HG03175 (cell line): ENCODE data around the gene ALK.

ENCODE experiments used
- ATAC-seq: cut with Tn5 transposase; IDR thresholded peaks from one replicate; pipeline ENCODE4 v1.9.1; 2021; ENCODE audit warnings: mild to moderate bottlenecking, moderate library complexity; ENCODE audit not compliant: unreplicated experiment

Gene ALK

DNA sequence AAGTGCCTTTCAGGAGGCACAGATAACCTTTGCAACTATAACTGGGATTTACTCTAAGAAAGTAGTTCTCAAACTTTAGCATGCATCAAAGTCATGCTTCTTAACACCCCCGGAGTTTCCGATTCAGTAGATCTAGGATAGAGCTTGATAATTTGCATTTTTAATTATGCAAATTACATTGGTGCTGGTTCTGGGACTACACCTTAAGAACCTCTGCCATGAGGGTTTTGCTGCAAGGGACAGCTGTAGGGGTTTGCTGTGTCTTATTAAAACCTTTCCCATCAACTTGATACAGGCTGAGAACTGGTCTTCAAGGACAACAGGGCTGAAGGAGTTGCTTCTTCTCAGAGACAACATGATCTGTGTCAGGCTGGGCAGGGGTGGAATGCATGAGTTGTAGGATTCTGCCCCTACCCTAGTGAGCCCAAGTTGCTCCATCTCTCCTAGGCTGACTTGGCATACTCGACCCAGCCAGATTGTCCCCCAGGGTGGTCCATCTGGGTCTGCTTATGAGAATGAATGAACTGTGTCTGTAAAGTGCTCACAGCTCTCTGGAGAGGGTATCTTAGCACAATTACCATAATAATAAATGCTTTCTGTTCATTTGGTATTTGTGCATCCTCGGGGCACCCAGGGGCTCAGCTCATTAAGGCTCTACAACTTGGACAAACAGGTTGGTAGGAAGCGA lies 573.5 kb downstream of the ALK start:
- ATAC-seq: no peak

GRCh38 chr2:29345236-29345635 lies 576.1 kb downstream of the ALK start:
- no peak for ATAC-seq

DNA sequence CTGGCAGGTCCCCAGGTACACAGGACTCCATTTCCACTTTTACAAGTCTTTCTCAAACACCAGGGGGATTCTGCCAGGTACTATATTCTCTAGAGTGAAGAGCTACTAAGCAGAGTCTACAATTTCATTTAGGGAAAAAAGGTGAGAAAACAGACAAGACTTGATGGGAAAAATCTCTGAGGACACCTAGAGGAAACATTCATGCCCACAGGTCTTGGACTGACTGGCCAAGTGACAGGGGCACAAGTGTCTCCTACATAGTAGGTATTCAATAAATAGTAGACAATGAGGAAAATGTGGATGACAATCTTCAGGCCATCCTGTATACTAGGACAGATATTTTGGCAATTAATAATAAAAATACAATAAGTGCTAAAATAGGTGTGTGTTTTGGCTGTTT lies 577.6 kb downstream of the ALK start:
- no peak for ATAC-seq

GRCh38 chr2:29336341-29337241 lies 584.8 kb downstream of the ALK start:
- no peak for ATAC-seq

GRCh38 chr2:29335396-29335795 lies 586.0 kb downstream of the ALK start:
- ATAC-seq: no peak

DNA sequence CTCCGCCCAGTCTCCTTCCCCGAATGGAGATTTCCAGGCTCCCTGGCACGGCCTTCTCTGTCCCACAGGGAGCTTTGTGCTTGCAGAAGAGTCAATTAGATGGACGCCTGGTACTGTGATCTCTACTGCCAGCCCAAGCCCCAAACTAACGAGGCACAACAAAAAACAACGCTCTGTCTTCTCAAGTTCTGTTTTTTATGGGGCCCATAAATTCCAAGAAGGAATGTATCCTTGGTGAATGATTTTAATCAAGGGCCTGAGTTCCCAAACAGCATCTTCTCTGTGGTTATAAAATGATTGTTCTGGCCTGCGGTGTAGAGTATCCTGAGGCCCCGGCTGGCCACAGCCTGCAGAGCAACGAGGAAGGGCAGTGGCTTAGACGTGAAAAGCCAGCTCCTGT lies 586.7 kb downstream of the ALK start:
- ATAC-seq: no peak

GRCh38 chr2:29332540-29332939 lies 588.8 kb downstream of the ALK start:
- ATAC-seq: no peak

GRCh38 chr2:29329899-29330298 lies 591.5 kb downstream of the ALK start:
- no peak for ATAC-seq

DNA sequence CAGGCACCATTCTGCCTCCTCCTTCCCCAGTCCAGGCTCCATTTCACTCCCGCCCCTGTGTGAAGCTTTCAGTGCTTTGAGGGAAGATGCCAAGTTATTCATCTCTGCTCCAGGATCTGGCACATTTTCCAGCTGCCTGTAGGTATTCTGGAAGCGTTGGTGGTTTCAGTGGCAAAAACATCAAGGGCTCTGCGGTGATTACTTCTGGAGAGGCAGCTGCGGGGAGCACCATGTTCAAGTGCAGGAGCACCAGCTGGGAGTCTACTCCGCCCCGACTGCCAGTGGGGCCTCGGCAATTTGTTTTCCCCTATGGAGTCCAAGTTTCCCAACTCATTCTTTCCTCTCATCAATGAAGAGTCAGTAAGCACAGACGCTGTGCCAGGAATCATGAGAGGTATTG lies 594.5 kb downstream of the ALK start:
- no peak for ATAC-seq

DNA sequence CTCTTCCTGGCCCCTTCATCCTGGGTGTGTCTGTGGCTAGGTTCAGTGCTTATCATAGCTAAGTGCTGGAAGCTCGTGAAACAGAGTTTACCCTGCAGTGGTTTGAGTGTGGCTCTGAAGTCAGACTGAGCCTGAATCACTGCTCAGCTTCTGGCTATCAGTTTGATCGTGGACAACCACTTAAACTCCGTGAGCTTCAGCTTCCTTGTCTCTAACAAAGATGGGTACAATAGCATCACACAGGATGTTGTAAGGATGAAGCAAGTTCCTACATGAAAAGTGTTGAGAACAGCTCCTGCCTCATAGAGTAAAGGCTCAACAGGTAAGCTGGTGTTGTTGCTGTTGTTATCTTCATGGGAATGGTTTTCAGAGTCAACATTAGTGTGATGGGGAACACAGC lies 595.8 kb downstream of the ALK start:
- no peak for ATAC-seq

DNA sequence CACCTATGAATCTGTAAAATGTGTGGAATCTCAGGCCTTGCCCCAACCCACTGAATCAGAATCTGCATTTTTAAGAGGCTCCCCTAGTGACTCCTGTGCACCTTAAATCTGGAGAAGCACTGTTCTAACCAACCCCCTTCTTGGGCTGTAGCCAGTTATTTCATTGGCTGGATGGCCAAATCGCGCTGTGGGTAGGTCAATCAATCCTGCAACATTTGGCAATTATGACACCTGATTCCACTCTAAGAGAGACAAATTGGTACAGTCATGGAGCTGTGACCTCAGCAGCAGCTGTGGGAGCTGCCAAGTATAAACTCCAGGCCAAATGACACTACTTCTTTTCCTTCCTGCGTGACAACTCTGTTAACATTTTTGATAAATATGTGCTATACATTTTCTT lies 597.4 kb downstream of the ALK start:
- no peak for ATAC-seq

DNA sequence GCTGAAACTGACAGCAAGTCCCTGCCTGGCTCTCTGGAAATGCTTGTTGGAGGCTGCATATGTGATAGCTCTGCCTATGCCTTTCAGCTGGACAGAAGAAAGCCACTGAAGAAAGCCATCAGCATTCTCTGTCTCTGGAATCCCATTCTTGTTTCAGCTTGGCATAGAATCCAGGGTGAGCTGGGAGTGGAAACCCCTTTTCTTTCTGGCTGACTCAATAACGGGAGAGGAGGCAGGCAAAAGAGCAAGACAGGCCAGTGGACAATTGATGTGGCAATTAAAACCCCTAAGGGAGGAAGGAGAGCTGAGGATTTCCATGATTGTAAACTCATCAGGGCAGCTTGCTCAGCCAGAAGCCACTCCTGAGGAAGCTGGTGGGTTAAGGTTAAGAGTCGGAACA lies 598.1 kb downstream of the ALK start:
- no peak for ATAC-seq

GRCh38 chr2:29322011-29322410 lies 599.4 kb downstream of the ALK start:
- no peak for ATAC-seq

DNA sequence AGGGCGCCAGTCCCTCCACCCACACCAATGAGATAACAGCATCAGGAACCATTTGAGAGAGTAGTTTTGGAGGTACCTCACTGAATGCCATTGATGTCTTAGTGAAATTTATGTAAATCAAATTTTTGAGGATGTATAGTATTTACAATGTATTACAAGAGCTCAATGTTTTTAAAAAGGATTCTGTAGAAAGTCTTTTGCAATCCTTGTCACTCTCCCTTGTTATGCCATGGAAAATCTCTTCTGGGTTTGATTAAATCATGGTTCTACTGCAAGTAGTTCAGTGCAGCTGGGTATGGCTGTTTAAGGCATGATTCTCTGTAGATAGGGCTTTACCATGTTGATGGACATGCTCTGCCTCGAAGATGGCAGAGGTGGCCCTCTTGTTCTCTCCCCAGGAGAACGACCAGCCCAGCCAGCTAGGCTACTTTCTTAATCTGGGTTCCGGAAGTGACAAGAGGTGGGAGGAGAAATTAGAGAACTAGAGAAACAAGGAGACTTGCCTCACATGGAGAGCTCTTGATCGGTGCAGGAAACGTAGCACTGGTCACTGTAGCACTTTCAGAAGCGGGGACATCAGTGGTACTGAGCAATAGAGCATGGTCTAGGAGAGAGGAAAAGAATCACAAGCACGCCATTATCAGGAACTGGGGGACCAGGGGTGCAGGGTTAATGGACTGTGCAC lies 603.4 kb downstream of the ALK start:
- ATAC-seq: no peak

DNA sequence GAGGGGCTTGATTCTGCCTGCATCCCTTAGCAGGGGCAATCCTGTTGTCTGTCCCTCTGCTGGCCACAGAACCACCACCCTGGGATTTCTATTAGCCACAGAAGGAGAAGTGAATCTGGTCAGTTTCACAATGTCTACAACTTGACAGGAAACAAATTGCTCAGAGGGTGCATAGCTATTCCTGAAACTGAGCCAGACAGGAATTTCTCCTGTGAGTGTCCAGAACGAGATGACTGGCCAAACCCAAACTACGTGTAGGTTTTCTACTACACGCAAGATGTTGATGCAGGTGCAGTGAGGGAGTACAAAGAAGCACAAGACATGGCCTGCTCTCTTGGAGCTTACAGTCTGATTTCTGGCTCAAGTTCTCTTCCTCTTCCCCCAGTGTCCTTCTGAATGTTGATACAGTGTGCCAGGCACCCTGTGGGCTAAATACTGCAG lies 604.3 kb downstream of the ALK start:
- peak; percentile 33 for ATAC-seq

- ATAC-seq: peak; percentile 83
Measured at GRCh38 chr2:29314816-29315571, 606.4 kb downstream of the ALK start.

DNA sequence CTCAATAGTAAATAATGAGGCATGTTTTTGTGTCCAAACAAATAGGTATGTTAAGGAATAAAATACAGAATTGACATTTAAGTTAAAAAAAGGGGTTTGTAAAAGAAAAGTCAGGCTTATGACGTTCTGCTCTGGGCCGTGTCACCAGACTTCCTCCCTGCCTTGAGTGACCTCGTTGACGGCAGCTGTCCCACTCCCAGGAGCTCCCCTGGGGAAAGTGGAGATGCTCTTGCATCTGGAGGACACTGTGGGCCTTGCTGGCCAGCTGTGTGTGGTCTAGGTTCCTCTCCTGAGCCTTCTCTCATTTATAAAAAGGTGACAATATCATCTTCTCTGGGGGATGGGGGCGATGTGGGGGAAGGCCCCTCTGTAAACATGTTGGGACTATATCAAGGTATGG lies 609.9 kb downstream of the ALK start:
- ATAC-seq: no peak

DNA sequence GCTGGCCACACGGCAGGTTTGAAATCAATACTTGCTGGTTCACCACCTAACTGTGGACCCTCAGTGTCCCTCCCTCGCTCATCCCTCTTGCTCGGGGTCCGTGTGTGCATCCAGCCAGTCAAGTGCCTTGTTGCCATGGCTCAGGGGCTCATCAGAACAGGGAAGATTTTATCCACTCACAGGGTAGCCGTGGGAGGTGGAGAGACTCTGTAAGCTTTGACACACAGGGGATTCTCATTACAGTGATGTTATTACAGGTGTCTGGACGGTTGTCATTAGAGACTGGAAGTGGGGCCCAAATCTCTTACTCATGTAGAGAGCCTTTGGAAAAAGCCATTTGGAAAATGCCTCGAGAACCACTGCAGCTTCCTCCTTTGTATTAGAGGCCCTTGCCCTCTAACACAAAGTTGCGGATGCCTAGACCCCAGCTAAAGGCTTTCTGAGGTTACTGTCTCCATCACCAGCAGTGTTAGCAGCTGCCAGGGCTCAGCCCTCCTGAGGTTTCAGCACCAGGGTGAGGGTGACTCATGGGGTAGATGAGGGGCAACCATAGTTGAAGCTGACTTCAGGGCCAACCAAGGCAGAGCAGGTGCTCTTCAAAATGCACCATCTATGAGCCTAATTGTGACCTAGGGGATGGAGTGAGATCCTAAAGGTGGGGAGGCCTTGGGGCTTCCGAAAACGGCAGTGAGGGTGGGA lies 610.6 kb downstream of the ALK start:
- ATAC-seq: no peak

GRCh38 chr2:29309090-29310029 lies 612.0 kb downstream of the ALK start:
- ATAC-seq: no peak
